Neuronal stem cell (in vitro differentiated cells): ENCODE results near the gene MARS1.
A peak's percentile ranks its signal among the peaks of the same experiment; 100 is the strongest.
"Not testable (repeated sequence)": the region's sequence is repeated elsewhere in the genome, so short reads cannot be mapped to it uniquely, and the experiment has no call there.

ENCODE experiments used
- DNase-seq: peaks from one replicate; pipeline ENCODE4 v3.0.0-alpha.2; 2013; ENCODE audit warnings: low spot score
- H2AFZ ChIP-seq: one replicate; pipeline ENCODE4 v1.6.1; 2013; ENCODE audit warnings: mild to moderate bottlenecking, low read length, inconsistent platforms
- H2AK5ac ChIP-seq: 2 replicates; pipeline ENCODE4 v1.6.1; 2013; ENCODE audit warnings: low read depth, mild to moderate bottlenecking, inconsistent platforms, low read length, moderate library complexity, mixed read lengths
- H2BK120ac ChIP-seq: 2 replicates; pipeline ENCODE4 v1.6.1; 2013; ENCODE audit warnings: low read depth, mild to moderate bottlenecking, inconsistent platforms, low read length, moderate library complexity, mixed read lengths
- H2BK12ac ChIP-seq: one replicate; pipeline ENCODE4 v1.6.1; 2013; ENCODE audit warnings: low read length, inconsistent platforms
- H2BK15ac ChIP-seq: 2 replicates; pipeline ENCODE4 v1.6.1; 2013; ENCODE audit warnings: mild to moderate bottlenecking, low read length, inconsistent platforms, mixed read lengths
- H2BK5ac ChIP-seq: one replicate; pipeline ENCODE4 v1.6.1; 2013; ENCODE audit warnings: inconsistent platforms, mild to moderate bottlenecking, low read length, moderate library complexity
- H3K14ac ChIP-seq: one replicate; pipeline ENCODE4 v1.6.1; 2013; ENCODE audit warnings: low read length, inconsistent platforms
- H3K18ac ChIP-seq: 2 replicates; pipeline ENCODE4 v1.6.1; 2013; ENCODE audit warnings: low read length, inconsistent platforms
- H3K23ac ChIP-seq: 2 replicates; pipeline ENCODE4 v1.6.1; 2013; ENCODE audit warnings: low read depth, mild to moderate bottlenecking, mixed read lengths, low read length, inconsistent platforms; ENCODE audit not compliant: poor library complexity
- H3K27ac ChIP-seq: replicated peaks from 3 replicates; pipeline ENCODE4 v1.5.1; 2013; ENCODE audit warnings: low read length, inconsistent platforms
- H3K27me3 ChIP-seq, 3 experiments: 2 replicates each; pipeline ENCODE4 v1.6.1; 2013; ENCODE audit warnings: low read length in 3 of 3, mild to moderate bottlenecking in 2 of 3, inconsistent platforms in 1 of 3, low read depth in 1 of 3, mixed read lengths in 1 of 3, moderate library complexity in 1 of 3; ENCODE audit not compliant: control insufficient read depth in 3 of 3, insufficient read depth in 3 of 3
- H3K36me3 ChIP-seq, 2 donors: replicated peaks in 1 of 2; 2 replicates each; pipeline ENCODE4 v1.6.1; 2013; ENCODE audit warnings: low read length in 2 of 2; ENCODE audit not compliant: control insufficient read depth in 2 of 2, insufficient read depth in 2 of 2
- H3K4ac ChIP-seq: 2 replicates; pipeline ENCODE4 v1.6.1; 2013; ENCODE audit warnings: inconsistent platforms, mild to moderate bottlenecking, low read length, moderate library complexity
- H3K4me1 ChIP-seq, 2 donors: 1 replicate in 1 of 2; 2 replicates in 1 of 2; pipeline ENCODE4 v1.6.1; 2013; ENCODE audit warnings: low read length in 2 of 2, low read depth in 1 of 2; ENCODE audit not compliant: control insufficient read depth in 2 of 2, insufficient read depth in 1 of 2
- H3K4me2 ChIP-seq: one replicate; pipeline ENCODE4 v1.6.1; 2013; ENCODE audit warnings: mild to moderate bottlenecking, low read length, inconsistent platforms; ENCODE audit not compliant: insufficient read depth, poor library complexity, severe bottlenecking
- H3K4me3 ChIP-seq, 2 donors: 2 replicates each; pipeline ENCODE4 v1.5.1; 2013; ENCODE audit warnings: low read length in 2 of 2, mild to moderate bottlenecking in 2 of 2, inconsistent platforms in 1 of 2, moderate library complexity in 1 of 2
- H3K79me1 ChIP-seq: one replicate; pipeline ENCODE4 v1.6.1; 2013; ENCODE audit warnings: low read depth, mild to moderate bottlenecking, inconsistent platforms, low read length, moderate library complexity
- H3K9ac ChIP-seq: one replicate; pipeline ENCODE4 v1.6.1; 2013; ENCODE audit warnings: mild to moderate bottlenecking, low read depth, low read length, inconsistent platforms; ENCODE audit not compliant: poor library complexity
- H3K9me3 ChIP-seq, 2 donors: replicated peaks in 1 of 2; 2 replicates each; pipeline versions ENCODE3 to v1.6.1; 2013; ENCODE audit warnings: low read length in 2 of 2, mild to moderate bottlenecking in 2 of 2, inconsistent platforms in 1 of 2, low read depth in 1 of 2, mixed read lengths in 1 of 2, moderate library complexity in 1 of 2; ENCODE audit not compliant: control insufficient read depth in 2 of 2, insufficient read depth in 1 of 2
- H4K8ac ChIP-seq: one replicate; pipeline ENCODE4 v1.6.1; 2013; ENCODE audit warnings: low read depth, mild to moderate bottlenecking, inconsistent platforms, low read length, moderate library complexity
- H4K91ac ChIP-seq: one replicate; pipeline ENCODE4 v1.6.1; 2013; ENCODE audit warnings: low read length, low read depth, mild to moderate bottlenecking, inconsistent platforms; ENCODE audit not compliant: poor library complexity
- WGBS, 2 donors: extraction: QIAGEN DNeasy Blood & Tissue Kit; methylation state at CpG; one replicate each; pipeline ENCODE4 v1.1.7; 2013; ENCODE audit warnings: missing lambda C conversion rate in 2 of 2, mixed read lengths in 1 of 2; ENCODE audit not compliant: insufficient read length in 2 of 2, insufficient replicate concordance in 1 of 2; ENCODE audit errors: extremely low coverage in 2 of 2; 5-methylcytosine and 5-hydroxymethylcytosine counted together

MARS1 gene

DNA sequence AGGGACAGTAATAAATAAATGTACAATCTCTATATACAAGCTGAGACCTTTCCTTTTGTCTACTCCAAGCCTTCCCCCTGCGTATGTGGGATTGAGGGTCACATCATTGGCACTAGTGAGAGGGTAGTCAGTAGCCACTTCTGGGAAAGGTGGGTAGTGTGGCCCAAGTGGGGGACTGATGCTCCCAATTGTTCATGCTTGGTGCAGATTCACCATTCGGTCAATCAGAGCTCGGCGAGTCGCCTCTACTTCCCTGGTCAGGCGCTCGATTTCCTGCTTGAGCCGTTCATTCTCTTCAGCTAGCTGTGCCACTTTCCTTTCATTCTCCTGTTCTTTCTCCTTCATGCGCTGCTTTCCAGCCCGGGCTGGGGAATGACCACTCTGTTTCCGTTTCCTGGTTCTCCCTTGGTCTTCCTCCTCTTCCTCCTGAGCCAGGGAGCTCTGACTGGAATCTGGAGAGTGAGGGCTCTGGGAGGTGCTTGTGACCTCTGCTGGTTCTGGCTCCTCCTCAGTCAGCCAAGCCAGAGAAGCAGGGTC is 28.8 kb downstream of the MARS1 start:
- no peak overlapping the region for H2AFZ ChIP-seq
- no peak overlapping the region for H3K18ac ChIP-seq
- no peak overlapping the region for H3K4ac ChIP-seq
- H3K4me3 ChIP-seq, result no peak overlapping the region
- peaks cover 0 to 2% (median 0%) of the 10 kb centered on the region in 3 experiments for H3K27me3 ChIP-seq
- no peak overlapping the region for H3K4me2 ChIP-seq
- no peak overlapping the region for H4K8ac ChIP-seq
- no peak overlapping the region for H4K91ac ChIP-seq
- no peak overlapping the region for H2AK5ac ChIP-seq
- H2BK120ac ChIP-seq, result no peak overlapping the region
- peaks cover 38 to 77% of the 10 kb centered on the region in 2 donors for H3K36me3 ChIP-seq
- no peak overlapping the region for H3K9ac ChIP-seq
- H2BK15ac ChIP-seq, result no peak overlapping the region
- peaks cover 12% of the 10 kb centered on the region in 2 donors for H3K4me1 ChIP-seq
- no peak overlapping the region for H3K23ac ChIP-seq
- H3K9me3 ChIP-seq, result no peaks in the 10 kb centered on the region
- H2BK5ac ChIP-seq, result no peak overlapping the region
- H2BK12ac ChIP-seq, result no peak overlapping the region
- H3K27ac ChIP-seq, result no peak overlapping the region
- H3K79me1 ChIP-seq, result no peaks in the 10 kb centered on the region
- DNase-seq, result no peak
- no CpG with 5 or more reads among the region's 11 CpGs for WGBS, 2 donors
- H3K14ac ChIP-seq, result no peak overlapping the region

- Histone ChIP-seq H3K14ac (no peak overlapping the region), H3K27ac (no peak overlapping the region), H2BK120ac (no peak overlapping the region), H3K27me3 (peaks cover 0 to 2% (median 0%) of the 10 kb centered on the region in 3 experiments), H3K79me1 (no peaks in the 10 kb centered on the region), H3K18ac (no peak overlapping the region), H4K91ac (no peak overlapping the region), H3K4ac (no peak overlapping the region), H2BK5ac (no peak overlapping the region), H2BK15ac (no peak overlapping the region), H3K9ac (no peak overlapping the region), H3K23ac (no peak overlapping the region), H2BK12ac (no peak overlapping the region), H4K8ac (no peak overlapping the region), H3K4me1 (peaks cover 14 to 15% of the 10 kb centered on the region in 2 donors), H3K4me3 (no peak overlapping the region), H3K9me3 (no peaks in the 10 kb centered on the region), H3K4me2 (no peak overlapping the region), H2AFZ (no peak overlapping the region), H3K36me3 (peaks cover 33 to 72% of the 10 kb centered on the region in 2 donors), H2AK5ac (no peak overlapping the region)
- DNase-seq, result no peak
- no CpG with 5 or more reads among the region's 1 CpG for WGBS, 2 donors
These were observed 29.3 kb downstream of the MARS1 start for GRCh38 chr12:57517187-57517586.

- not testable (repeated sequence) for H3K23ac ChIP-seq, H2BK15ac ChIP-seq, H4K91ac ChIP-seq, H2AK5ac ChIP-seq, DNase-seq, H3K27ac ChIP-seq, H2AFZ ChIP-seq, H3K4ac ChIP-seq, H3K4me2 ChIP-seq, H2BK12ac ChIP-seq, H3K18ac ChIP-seq, H4K8ac ChIP-seq, H3K27me3 ChIP-seq, H3K9ac ChIP-seq, H3K14ac ChIP-seq, H2BK120ac ChIP-seq, H3K79me1 ChIP-seq, H2BK5ac ChIP-seq, H3K9me3 ChIP-seq, H3K4me3 ChIP-seq
- Histone ChIP-seq H3K4me1 (peaks cover 14 to 15% of the 10 kb centered on the region in 2 donors), H3K36me3 (peaks cover 29 to 67% of the 10 kb centered on the region in 2 donors)
- WGBS, 2 donors, result no CpG with 5 or more reads among the region's 10 CpGs
These were observed 29.9 kb downstream of the MARS1 start for GRCh38 chr12:57517718-57518117.

DNA sequence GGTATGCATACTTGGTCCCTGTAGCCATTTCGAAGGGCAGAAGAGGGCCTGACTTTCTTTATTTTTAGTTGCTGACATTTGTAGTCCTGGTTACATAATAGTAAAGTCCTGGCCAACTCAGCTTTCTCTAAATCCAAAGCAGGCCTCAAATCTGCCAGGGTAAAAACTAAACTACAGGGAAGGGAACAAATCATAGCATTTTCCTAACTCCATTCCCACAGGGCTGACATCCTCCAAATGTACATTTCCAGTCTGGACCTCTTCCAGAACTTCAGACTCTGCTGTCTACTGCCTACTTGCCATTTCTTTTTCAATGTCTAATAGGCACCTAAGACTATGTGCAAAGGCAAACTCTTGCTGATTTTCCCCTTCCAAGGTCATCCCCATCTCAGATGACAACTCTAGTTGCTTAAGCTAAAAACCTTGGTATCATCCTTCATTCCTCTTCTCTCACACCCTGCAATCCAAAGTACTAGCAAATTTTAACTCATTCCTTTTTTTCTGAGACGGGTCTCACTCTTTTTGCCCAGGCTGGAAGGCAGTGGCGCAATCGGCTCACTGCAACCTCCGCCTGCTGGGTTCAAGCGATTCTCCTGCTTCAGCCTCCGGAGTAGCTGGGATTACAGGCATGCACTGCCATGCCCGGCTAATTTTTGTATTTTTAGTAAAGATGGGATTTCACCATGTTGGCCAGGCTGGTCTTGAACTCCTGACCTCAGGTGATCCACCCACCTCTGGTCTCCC is 30.5 kb downstream of the MARS1 start:
- Histone ChIP-seq H3K4me1 (peaks cover 15 to 17% of the 10 kb centered on the region in 2 donors), H3K4me3 (peak overlapping the region in 1 of 2 donors; percentile 88), H3K9ac (no peak overlapping the region), H3K27ac (no peak overlapping the region), H2BK5ac (no peak overlapping the region), H4K8ac (no peak overlapping the region), H2BK15ac (no peak overlapping the region), H2AK5ac (no peak overlapping the region), H3K36me3 (peaks cover 25 to 61% of the 10 kb centered on the region in 2 donors), H3K9me3 (no peaks in the 10 kb centered on the region), H4K91ac (no peak overlapping the region), H3K18ac (no peak overlapping the region), H2BK12ac (no peak overlapping the region), H3K4ac (no peak overlapping the region), H3K27me3 (peaks cover 0 to 2% (median 0%) of the 10 kb centered on the region in 3 experiments), H3K4me2 (no peak overlapping the region), H3K79me1 (no peaks in the 10 kb centered on the region), H2BK120ac (no peak overlapping the region), H3K14ac (no peak overlapping the region), H3K23ac (no peak overlapping the region), H2AFZ (no peak overlapping the region)
- no CpG with 5 or more reads among the region's 8 CpGs for WGBS, 2 donors
- DNase-seq, result no peak
